GM18870 (cell line): ENCODE measurements around the gene RNF148.
"Not testable (repeated sequence)": the region's sequence is repeated elsewhere in the genome, so short reads cannot be mapped to it uniquely, and the experiment has no call there.

Source experiments
- ATAC-seq: cut with Tn5 transposase; IDR thresholded peaks from one replicate; pipeline ENCODE4 v1.9.1; 2021; ENCODE audit warnings: moderate library complexity; ENCODE audit not compliant: unreplicated experiment

The RNF148 gene

GRCh38 chr7:122691569-122692235 is 11.0 kb downstream of the RNF148 start:
- ATAC-seq: no peak

DNA sequence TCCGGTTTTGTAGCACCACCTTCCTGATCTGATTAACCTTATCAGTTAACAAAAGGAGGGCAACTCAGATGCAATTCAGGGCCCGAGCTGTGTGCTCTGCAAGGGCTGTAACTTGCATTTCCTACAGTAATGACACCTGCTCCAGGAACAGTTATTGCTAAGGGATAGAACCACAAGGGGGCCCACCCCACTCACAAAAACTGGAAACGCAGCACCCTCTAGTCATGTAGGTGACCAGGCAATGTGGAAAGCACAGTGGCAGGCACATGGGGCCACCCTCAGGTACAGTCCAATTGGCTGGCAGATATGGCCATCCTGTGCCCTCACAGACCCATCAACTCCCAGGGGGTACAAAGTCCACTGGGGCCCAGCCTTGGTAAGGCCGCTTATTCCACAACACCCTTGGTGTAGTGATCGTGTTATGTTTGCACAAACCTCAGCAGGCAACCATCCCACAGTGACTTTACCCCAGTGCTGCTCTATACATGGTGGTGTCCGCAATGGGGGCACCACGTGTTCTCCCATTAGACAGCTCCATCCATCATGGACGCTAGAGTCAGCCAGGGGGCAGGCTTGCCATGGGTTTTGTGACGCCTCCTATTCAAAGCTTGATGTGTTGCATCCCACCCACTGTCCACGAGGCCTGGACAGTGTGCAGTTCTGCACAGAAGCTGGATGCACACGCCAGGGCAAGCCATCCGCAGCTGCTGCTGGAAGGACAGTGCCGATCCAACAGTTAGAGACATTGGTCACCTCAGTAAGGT is 13.2 kb downstream of the RNF148 start:
- ATAC-seq: no peak

- no peak for ATAC-seq
These were observed 14.2 kb downstream of the RNF148 start for GRCh38 chr7:122688400-122688998.

GRCh38 chr7:122686360-122686878 is 16.3 kb downstream of the RNF148 start:
- no peak for ATAC-seq

GRCh38 chr7:122684504-122684903 is 18.2 kb downstream of the RNF148 start:
- no peak for ATAC-seq

DNA sequence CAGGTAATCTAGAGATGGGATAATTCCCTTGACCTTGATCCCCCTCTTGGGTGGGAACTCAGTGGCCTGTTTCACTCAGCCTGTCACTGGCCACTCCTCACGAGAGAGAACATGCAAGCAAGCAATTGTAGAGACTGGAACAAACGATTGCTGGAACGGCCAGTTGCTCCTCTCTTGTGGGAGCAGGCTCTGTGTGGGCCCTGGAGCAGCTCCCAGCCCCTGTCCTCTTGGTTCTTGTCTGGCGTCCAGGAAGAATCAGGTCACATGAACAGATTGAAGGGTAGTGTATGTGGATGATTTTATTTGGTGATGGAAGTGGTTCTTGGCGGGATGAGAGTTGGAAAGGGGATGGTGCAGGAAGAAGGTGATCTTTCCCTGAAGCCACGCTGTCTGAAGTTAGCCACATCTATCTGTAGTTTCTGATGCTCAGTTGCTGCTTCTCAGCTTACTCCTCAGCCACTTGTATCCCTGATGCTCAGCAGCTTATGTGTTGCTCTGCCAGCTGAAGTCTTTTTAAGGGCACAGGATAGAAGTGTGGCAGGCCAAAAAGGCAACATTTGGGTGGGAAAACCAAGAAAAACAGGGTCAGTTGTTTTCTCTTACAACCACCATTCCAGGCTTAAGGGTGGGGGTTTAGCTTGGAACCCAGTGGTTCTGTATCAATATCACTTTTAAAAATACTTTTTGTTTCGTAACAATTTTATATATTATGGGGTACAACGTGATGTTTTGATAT is 19.7 kb downstream of the RNF148 start:
- no peak for ATAC-seq

GRCh38 chr7:122681186-122681585 is 21.5 kb downstream of the RNF148 start:
- ATAC-seq: not testable (repeated sequence)

DNA sequence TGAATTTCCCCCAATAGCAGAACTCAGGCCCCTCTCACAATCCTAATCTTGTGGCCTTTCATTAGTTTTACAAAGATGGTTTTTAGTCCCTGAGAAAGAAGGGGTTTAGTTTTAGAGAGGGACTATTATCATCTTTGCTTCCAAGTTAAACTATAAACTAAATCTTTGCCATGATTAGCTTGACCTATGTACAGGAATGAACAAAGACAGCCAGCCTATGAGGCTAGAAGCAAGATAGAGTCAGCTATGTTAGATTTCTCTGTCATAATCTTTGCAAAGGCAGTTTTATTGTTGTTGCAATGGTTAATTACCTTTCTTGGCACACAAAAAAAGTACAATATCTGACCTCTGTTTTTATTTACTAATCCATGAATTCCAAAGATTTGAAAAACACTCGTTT is 22.9 kb downstream of the RNF148 start:
- no peak for ATAC-seq

DNA sequence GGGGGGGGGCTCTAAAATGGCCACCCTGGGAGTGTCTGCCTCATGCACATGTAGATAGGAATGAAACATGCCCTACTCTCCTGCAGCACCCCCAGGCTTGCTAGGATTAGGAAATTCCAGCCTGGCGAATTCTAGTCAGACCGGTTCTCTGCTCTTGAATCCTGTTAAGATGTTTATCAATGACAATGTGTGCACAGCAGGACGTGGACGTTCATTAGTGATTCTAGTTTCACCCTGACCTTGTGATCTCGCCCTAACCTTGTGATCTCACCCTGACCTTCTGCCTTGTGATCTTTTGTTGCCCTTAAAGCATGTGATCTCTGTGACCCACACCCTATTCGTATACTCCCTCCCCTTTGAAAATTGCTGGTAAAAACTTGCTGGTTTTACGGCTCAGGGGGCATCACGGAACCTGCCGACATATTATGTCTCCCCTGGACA is 23.4 kb downstream of the RNF148 start:
- ATAC-seq: not testable (repeated sequence)

GRCh38 chr7:122677149-122677548 is 25.6 kb downstream of the RNF148 start:
- no peak for ATAC-seq

DNA sequence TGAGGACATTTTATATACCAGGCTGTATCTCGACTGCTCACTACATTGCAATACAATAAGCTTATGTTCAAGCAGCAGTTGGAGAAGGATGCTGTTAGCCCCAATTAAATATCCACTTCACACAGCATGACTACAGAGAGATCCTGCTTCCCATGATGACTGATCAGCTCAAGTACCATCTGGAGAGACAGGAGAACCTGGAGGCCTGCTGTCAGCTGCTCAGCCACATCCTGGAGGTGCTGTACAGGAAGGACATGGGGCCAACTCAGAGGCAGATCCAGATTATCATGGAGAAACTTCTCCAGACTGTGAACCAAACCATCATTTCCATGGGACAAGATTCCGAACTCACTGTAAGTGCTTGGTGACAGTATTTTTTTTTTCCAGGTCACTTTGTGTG is 26.3 kb downstream of the RNF148 start:
- no peak for ATAC-seq

GRCh38 chr7:122675621-122676020 is 27.1 kb downstream of the RNF148 start:
- no peak for ATAC-seq

GRCh38 chr7:122675011-122675410 is 27.7 kb downstream of the RNF148 start:
- ATAC-seq: no peak

GRCh38 chr7:122674502-122674901 is 28.2 kb downstream of the RNF148 start:
- no peak for ATAC-seq

- no peak for ATAC-seq
These were observed 28.8 kb downstream of the RNF148 start for GRCh38 chr7:122673951-122674350.

DNA sequence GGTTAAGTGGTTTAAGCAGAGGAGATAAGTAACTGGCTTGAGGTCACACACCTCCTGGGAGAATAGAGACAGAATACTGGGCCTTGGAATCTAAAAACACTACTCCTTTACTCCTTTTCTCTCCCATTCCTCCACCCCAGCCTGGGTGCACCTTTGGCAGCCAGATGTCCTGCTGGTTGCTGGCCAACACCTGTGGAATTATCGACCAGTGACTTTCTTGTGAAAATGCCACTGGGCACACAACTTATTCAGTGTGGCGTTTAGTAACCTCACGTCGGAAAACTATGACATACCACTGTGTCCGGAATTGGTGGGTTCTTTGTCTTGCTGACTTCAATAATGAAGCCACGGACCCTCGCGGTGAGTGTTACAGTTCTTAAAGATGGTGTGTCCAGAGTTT is 30.2 kb downstream of the RNF148 start:
- ATAC-seq: no peak

DNA sequence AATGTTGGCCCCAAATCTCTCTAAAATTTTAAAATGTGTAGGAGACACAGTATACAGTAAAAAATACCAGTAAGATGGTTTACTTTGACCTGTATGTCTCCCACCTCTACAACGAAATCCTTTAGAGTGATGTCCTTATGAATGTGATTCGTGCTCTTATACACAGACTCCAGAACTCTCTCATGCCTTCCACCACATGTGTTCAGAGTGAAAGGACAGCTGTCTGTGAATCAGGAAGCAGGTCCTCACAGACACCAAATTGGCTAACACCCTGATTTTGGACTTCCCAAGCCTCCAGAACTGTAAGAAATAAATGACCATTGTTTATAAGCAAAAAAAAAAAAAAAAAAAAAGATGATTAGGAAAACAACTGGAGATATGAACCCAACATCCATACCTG is 39.0 kb downstream of the RNF148 start:
- ATAC-seq: no peak

DNA sequence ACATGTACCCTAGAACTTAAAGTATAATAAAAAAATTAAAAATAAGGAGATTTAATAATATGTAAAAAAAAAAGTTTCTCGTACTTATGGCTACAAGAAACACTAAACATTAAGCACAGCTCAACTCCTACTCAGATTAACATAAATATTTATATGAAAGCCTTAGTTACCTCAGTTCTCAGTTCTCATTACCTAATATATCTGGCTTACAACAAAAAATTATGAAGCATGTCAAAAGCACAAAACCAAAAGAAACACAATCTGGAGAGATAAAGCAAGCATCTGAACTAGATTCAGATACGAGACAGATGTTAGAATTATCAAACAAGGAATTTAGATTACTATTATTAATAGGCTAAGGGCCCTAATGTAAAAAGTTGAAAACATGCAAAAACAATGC is 43.9 kb downstream of the RNF148 start:
- ATAC-seq: no peak

DNA sequence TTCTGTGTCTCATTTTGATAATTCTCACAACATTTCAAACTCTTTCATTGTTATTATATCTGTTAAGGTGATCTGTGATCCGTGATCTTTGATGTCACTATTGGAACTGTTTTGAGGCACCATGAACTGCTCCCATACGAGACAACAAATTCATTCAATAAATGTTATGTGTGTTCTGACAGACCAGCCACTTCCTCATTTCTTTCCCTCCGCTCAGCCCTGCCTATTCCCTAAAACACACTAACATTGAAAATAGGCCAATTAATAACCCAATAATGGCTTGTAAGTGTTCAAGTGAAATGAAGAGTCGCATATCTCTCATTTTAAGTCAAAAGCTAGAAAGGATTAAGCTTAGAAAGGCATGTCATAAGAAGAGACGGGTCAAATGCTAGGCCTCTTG is 49.0 kb downstream of the RNF148 start:
- no peak for ATAC-seq

GRCh38 chr7:122652876-122653275 is 49.8 kb downstream of the RNF148 start:
- no peak for ATAC-seq
